Measurements from ENCODE around the gene METRN. TPM values are rescaled to one million over a fixed set of nuclear protein-coding genes. Genes with fewer than 3 reads are reported as not detected.

Gene METRN
- total RNA-seq, 1 experiment from 2014 or later: 69.5 TPM

GRCh38 chr16:673399-673991 lies 41.4 kb upstream of the METRN start:
- TF ChIP-seq CTCF (IDR thresholded peaks at IDR 0.05; ENCODE audit: unreplicated experiment): no peak
- no peak overlapping the region for H3K4me3 Mint-ChIP-seq (ENCODE audit: unreplicated experiment)
- DNase-seq (ENCODE audit: unreplicated experiment): no peak
- ChIA-PET POLR2A (interaction anchor here (0.7 to 1.3 kb wide), 5 partner anchors 9 to 47 kb away, joined by 3 to 4 read pairs (median 4); partner anchors contain the start of gene JMJD8), CTCF (no interaction called here)
- H3K9me3 Mint-ChIP-seq (ENCODE audit: unreplicated experiment): no peaks in the 10 kb centered on the region
- no peaks in the 10 kb centered on the region for H3K4me1 Mint-ChIP-seq (ENCODE audit: insufficient read depth, unreplicated experiment)
- intact Hi-C loops (cut with micrococcal nuclease): no loop called here
- BruUV-seq (replicated peaks): TSS peak; percentile 44
- peaks cover 50% of the 10 kb centered on the region for H3K36me3 Mint-ChIP-seq (ENCODE audit: insufficient read depth, unreplicated experiment)
- H3K27ac Mint-ChIP-seq (ENCODE audit: low read depth, unreplicated experiment): peak overlapping the region; percentile 27
- no peaks in the 10 kb centered on the region for H3K27me3 Mint-ChIP-seq (ENCODE audit: insufficient read depth, unreplicated experiment)

GRCh38 chr16:674214-674881 lies 40.6 kb upstream of the METRN start:
- Mint-ChIP-seq H3K4me3 (ENCODE audit: unreplicated experiment) (no peak overlapping the region), H3K9me3 (ENCODE audit: unreplicated experiment) (no peaks in the 10 kb centered on the region), H3K27ac (ENCODE audit: low read depth, unreplicated experiment) (peak overlapping the region; percentile 27), H3K4me1 (ENCODE audit: insufficient read depth, unreplicated experiment) (no peaks in the 10 kb centered on the region), H3K27me3 (ENCODE audit: insufficient read depth, unreplicated experiment) (no peaks in the 10 kb centered on the region), H3K36me3 (ENCODE audit: insufficient read depth, unreplicated experiment) (peaks cover 54% of the 10 kb centered on the region)
- intact Hi-C loops (cut with micrococcal nuclease): no loop called here
- no peak for DNase-seq (ENCODE audit: unreplicated experiment)
- POLR2A ChIA-PET: interaction anchor here (1.2 to 1.5 kb wide), 2 partner anchors 8 to 10 kb away, joined by 4 to 7 read pairs; partner anchors contain the start of gene JMJD8
- no peak for TF ChIP-seq CTCF (IDR thresholded peaks at IDR 0.05; ENCODE audit: unreplicated experiment)
- CTCF ChIA-PET: no interaction called here
- no TSS peak for BruUV-seq (replicated peaks)

- no peak for TF ChIP-seq CTCF (IDR thresholded peaks at IDR 0.05; ENCODE audit: unreplicated experiment)
- Mint-ChIP-seq H3K4me3 (ENCODE audit: unreplicated experiment) (no peak within 1 kb of the TSS), H3K4me1 (ENCODE audit: insufficient read depth, unreplicated experiment) (no peaks in the 10 kb centered on the region), H3K27me3 (ENCODE audit: insufficient read depth, unreplicated experiment) (no peaks in the 10 kb centered on the region), H3K9me3 (ENCODE audit: unreplicated experiment) (no peaks in the 10 kb centered on the region), H3K27ac (ENCODE audit: low read depth, unreplicated experiment) (no peak within 1 kb of the TSS), H3K36me3 (ENCODE audit: insufficient read depth, unreplicated experiment) (peaks cover 47% of the 10 kb centered on the region)
- POLR2A ChIA-PET: interaction anchor here (0.6 to 2.0 kb wide), 9 partner anchors 9 to 85 kb away, joined by 3 to 17 read pairs (median 3); partner anchors contain the start of genes JMJD8, RAB40C, WDR24 and WDR90
- CTCF ChIA-PET: no interaction called here
- intact Hi-C loops (cut with micrococcal nuclease): no loop called here
- DNase-seq (ENCODE audit: unreplicated experiment): no peak
- no TSS peak for BruUV-seq (replicated peaks)
These were observed 39.7 kb upstream of the METRN start, which contains the start of gene RHBDL1 for GRCh38 chr16:674968-675883. TSS of gene RHBDL1 (plus strand) at chr16:675671. CDS start at chr16:675791, 120 bp downstream.
